Osteocyte (in vitro differentiated cells): ENCODE results near the gene P4HA1. TPM values are rescaled to one million over a fixed set of nuclear protein-coding genes. Genes with fewer than 3 reads are reported as not detected.

Source experiments
- DNase-seq: peaks from one replicate; pipeline ENCODE4 v3.0.0; 2021; ENCODE audit warnings: mixed read lengths; ENCODE audit not compliant: unreplicated experiment; ENCODE audit errors: extremely low spot score
- H3K27ac Mint-ChIP-seq: one replicate; pipeline ENCODE4 v1.8.0; 2021; ENCODE audit warnings: mild to moderate bottlenecking, mixed read lengths; ENCODE audit not compliant: unreplicated experiment
- H3K27me3 Mint-ChIP-seq: one replicate; pipeline ENCODE4 v1.8.0; 2021; ENCODE audit warnings: mixed read lengths; ENCODE audit not compliant: unreplicated experiment
- H3K36me3 Mint-ChIP-seq: one replicate; pipeline ENCODE4 v1.8.0; 2021; ENCODE audit warnings: mixed read lengths; ENCODE audit not compliant: unreplicated experiment
- H3K4me1 Mint-ChIP-seq: one replicate; pipeline ENCODE4 v1.8.0; 2021; ENCODE audit warnings: mixed read lengths; ENCODE audit not compliant: unreplicated experiment
- H3K4me3 Mint-ChIP-seq: one replicate; pipeline ENCODE4 v1.8.0; 2021; ENCODE audit warnings: mild to moderate bottlenecking, moderate library complexity, mixed read lengths; ENCODE audit not compliant: unreplicated experiment
- H3K9me3 Mint-ChIP-seq: one replicate; pipeline ENCODE4 v1.8.0; 2021; ENCODE audit warnings: mixed read lengths; ENCODE audit not compliant: unreplicated experiment
- total RNA-seq: library from RNA; stranded (reverse); gene quantifications from 2 replicates; pipeline ENCODE4 v1.2.1, GENCODE V29; 2021
- TF ChIP-seq, protein P1 (sequence below): fragments of 200-600 bp; sonication (generic); IDR thresholded peaks from 2 replicates; pipeline ENCODE4 v1.5.0; 2021; ENCODE audit warnings: antibody characterized with exemption, mild to moderate bottlenecking, moderate library complexity

Gene P4HA1
- total RNA-seq, 1 donor from 2014 or later = 101 TPM

DNA sequence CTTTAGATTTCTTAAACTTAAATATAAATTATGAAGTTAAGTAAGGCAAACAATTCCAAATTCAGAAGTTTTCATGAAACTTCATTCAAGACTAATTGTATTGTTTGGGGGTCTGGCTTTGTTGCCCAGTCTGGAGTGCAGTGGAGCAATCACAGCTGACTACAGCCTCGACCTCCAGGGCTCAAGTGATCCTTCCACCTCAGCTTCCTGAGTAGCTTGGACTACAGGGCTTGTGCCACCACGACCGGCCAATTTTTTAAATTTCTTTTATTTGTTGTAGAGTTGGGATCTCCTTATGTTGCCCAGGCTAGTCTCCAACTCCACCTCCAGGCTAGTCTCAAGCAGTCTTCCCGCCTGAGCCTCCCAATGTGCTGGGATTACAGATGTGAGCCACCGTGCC, 12.5 kb downstream of the P4HA1 start:
- no peaks in the 10 kb centered on the region for H3K27me3 Mint-ChIP-seq
- no peak overlapping the region for H3K4me3 Mint-ChIP-seq
- H3K4me1 Mint-ChIP-seq = peaks cover 39% of the 10 kb centered on the region
- TF ChIP-seq, protein P1, sequence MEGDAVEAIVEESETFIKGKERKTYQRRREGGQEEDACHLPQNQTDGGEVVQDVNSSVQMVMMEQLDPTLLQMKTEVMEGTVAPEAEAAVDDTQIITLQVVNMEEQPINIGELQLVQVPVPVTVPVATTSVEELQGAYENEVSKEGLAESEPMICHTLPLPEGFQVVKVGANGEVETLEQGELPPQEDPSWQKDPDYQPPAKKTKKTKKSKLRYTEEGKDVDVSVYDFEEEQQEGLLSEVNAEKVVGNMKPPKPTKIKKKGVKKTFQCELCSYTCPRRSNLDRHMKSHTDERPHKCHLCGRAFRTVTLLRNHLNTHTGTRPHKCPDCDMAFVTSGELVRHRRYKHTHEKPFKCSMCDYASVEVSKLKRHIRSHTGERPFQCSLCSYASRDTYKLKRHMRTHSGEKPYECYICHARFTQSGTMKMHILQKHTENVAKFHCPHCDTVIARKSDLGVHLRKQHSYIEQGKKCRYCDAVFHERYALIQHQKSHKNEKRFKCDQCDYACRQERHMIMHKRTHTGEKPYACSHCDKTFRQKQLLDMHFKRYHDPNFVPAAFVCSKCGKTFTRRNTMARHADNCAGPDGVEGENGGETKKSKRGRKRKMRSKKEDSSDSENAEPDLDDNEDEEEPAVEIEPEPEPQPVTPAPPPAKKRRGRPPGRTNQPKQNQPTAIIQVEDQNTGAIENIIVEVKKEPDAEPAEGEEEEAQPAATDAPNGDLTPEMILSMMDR = no peak
- H3K9me3 Mint-ChIP-seq = no peaks in the 10 kb centered on the region
- H3K36me3 Mint-ChIP-seq = no peaks in the 10 kb centered on the region
- no peak for DNase-seq
- no peak overlapping the region for H3K27ac Mint-ChIP-seq

GRCh38 chr10:73083221-73083620, 13.4 kb downstream of the P4HA1 start:
- H3K4me1 Mint-ChIP-seq = peaks cover 30% of the 10 kb centered on the region
- no peak overlapping the region for H3K4me3 Mint-ChIP-seq
- no peaks in the 10 kb centered on the region for H3K27me3 Mint-ChIP-seq
- DNase-seq = no peak
- TF ChIP-seq, protein P1 = no peak
- H3K9me3 Mint-ChIP-seq = no peaks in the 10 kb centered on the region
- peak overlapping the region; percentile 59 for H3K27ac Mint-ChIP-seq
- H3K36me3 Mint-ChIP-seq = no peaks in the 10 kb centered on the region

DNA sequence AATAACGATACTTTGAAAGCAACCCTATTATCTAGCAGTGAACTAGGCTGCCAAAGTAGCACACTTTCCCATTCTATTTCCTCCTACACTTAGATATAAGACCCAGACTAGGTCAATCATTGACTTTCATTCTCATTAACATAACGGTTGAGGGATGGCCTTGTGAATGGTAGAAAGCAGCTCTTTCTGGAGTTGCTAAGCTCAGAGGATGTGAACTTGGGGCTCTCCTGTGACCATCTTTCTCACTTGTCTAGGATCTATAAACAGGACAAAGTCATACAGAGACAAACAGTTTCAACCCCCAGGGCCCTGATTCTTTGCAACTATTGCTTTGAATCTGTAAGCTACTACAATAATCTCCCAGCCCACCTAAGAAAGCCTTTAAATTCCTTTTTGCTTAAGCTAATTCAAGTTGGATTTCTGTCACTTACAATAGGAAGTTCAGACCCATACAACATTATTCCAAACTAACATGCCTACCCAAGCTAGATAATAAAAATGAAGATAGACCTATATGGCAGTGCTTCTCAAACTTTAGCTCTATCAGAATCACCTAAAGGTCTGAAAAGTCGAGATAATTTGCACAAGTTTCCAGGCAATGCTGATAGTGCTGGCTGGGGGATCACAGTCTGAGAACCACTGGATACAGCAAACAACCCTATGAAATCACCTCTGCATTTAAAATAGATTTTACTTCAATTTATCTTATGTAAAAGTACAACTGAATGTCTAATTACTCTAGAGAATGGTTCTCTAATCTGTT, 16.7 kb downstream of the P4HA1 start:
- TF ChIP-seq, protein P1 = no peak

DNA sequence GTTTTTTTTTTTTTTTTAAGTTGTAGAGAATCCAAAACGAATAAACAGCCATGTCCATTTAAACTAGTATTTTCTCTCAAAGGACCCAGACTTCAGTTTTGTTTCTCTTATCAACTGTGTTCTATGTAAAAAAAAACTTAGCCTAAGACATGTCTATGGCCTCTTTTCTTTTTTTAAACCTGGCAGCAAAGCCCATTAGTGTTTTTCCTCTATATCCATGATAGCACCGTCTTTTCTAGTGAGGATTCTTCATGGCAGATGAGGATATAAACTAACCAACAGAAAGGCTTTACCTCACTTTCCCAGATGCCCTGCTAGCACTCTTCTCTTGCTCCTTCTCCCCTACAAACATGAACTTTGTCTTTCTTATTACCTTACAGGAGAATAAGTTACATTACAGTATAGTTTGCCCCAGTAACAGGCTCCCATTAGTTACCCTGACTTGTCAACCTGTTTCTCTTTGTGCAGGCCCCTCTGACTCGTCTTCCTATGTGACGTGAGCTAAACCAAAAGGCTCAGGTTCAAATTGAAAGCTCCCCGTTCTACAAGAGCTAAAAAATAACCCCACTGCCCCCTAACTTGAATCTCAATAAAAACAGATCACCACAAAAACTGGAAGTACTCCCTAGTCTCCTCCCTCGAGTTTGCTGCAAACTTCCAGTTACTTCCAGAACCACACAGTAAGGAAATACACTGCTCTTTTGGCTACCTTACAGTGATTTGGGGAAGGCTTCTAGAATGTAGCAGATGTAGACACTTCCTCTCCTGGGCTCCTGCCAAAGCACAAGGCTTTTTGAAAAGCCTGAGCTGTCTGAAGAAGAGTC, 20.1 kb downstream of the P4HA1 start:
- Mint-ChIP-seq H3K4me1 (peaks cover 14% of the 10 kb centered on the region), H3K27me3 (no peaks in the 10 kb centered on the region), H3K36me3 (peaks cover 18% of the 10 kb centered on the region), H3K4me3 (no peak overlapping the region), H3K9me3 (no peaks in the 10 kb centered on the region), H3K27ac (peak overlapping the region; percentile 75)
- no peak for DNase-seq
- TF ChIP-seq, protein P1 = no peak

More for the DNA sequence above, 16.7 kb downstream of the P4HA1 start:
- H3K27ac Mint-ChIP-seq = no peak overlapping the region
- no peak for DNase-seq
- H3K9me3 Mint-ChIP-seq = no peaks in the 10 kb centered on the region
- no peak overlapping the region for H3K4me3 Mint-ChIP-seq
- no peaks in the 10 kb centered on the region for H3K27me3 Mint-ChIP-seq
- peaks cover 34% of the 10 kb centered on the region for H3K4me1 Mint-ChIP-seq
- no peaks in the 10 kb centered on the region for H3K36me3 Mint-ChIP-seq

- TF ChIP-seq, protein P1 = no peak
- Mint-ChIP-seq H3K4me1 (peaks cover 14% of the 10 kb centered on the region), H3K4me3 (no peak overlapping the region), H3K27me3 (no peaks in the 10 kb centered on the region), H3K27ac (peak overlapping the region; percentile 75), H3K36me3 (peaks cover 25% of the 10 kb centered on the region), H3K9me3 (no peaks in the 10 kb centered on the region)
- no peak for DNase-seq
These were observed 20.8 kb downstream of the P4HA1 start for GRCh38 chr10:73075829-73076228.
